ENCODE results near the gene PFN3.
"Not testable (repeated sequence)": the region's sequence is repeated elsewhere in the genome, so short reads cannot be mapped to it uniquely, and the experiment has no call there.

PFN3 gene

DNA sequence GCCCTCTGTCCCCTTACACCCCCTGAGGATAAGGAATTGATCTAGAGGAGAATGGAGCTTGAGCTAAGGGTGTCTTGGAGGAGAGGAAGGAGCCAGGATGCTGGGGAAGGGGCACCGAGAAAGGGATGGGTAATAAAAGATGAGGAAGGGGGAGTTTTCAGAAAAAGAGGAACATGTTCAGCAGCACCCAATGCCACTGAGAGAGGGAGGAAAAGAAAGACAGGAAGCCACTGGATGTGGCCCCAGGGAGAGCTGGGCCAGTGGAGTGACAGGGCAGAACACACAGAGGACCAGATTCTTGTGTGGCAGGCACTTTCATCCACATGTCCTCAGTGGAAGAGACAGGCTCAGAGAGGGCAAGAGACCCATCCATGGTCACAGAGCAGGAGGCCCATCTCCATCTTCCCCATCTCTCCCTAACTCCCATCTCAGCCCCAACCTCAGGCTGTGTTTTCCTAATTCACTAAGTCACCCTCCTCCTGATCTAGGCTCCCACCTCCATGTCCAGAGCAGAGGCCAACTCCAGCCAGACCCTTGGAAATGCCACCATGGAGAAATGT is 7.2 kb downstream of the PFN3 start:
- no peak for DNase-seq

DNA sequence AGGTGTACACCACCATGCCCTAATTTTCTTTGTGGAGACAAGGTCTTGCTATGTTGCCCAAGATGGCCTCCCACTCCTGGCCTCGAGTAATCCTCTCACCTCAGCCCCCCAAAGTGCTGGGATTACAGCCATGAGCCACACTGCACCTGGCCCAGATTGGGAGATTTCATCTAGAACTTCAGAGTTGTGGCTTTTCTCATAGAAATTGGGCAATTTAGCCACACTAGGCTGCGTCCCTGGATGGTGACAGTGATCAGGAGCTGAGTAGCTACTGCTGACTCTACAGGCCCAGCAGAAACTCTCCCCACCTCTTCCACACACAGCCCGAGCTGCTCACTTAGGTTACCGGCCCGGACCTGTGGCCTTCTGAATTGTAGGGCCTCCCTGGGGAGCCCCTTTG is 7.7 kb downstream of the PFN3 start:
- DNase-seq = no peak

DNA sequence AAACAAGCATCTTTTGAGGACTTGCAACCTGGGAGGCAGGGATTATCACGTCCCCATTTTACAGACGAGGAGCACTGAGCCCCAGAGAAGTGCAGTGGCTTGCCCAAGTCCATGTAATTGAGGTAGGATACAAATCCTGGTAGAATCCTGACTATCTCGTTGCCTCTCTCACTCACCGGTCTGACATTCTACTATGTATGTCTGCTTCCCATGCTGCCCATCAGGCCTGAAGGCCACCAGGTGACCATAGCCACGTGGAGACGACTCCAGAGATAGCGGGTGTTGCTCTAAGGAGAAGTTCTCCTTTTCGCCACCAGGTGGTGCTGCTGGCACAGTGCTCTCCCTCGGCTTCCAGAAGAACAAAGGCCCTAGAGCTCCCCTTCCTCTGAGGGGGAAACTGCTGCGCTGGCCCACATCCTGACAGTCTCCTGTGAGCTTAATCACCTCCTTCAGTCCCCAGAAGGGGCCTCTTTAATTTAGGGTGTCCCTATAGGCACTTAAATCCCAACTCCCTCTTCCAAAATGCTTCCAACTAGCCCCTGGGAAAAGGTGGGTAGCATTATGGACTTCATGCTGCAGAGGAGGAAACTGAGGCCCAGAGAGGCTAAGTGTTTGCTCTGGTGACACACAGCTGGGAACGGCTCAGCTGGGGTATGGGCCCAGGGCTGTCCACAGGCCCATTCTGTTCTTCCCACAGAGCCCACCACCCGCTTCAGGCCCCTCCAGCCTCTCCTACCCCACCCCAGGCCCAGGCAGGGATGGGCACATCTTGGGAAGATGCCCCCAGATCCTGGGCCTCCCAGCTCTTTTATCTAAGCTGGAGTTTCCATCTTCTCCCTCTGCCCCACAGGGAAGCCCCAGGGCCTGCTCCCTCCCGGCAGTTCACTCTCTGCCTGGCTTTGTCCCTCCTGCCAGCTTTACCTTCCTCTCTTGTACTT is 9.8 kb downstream of the PFN3 start:
- DNase-seq = peak; percentile 77 to 81

DNA sequence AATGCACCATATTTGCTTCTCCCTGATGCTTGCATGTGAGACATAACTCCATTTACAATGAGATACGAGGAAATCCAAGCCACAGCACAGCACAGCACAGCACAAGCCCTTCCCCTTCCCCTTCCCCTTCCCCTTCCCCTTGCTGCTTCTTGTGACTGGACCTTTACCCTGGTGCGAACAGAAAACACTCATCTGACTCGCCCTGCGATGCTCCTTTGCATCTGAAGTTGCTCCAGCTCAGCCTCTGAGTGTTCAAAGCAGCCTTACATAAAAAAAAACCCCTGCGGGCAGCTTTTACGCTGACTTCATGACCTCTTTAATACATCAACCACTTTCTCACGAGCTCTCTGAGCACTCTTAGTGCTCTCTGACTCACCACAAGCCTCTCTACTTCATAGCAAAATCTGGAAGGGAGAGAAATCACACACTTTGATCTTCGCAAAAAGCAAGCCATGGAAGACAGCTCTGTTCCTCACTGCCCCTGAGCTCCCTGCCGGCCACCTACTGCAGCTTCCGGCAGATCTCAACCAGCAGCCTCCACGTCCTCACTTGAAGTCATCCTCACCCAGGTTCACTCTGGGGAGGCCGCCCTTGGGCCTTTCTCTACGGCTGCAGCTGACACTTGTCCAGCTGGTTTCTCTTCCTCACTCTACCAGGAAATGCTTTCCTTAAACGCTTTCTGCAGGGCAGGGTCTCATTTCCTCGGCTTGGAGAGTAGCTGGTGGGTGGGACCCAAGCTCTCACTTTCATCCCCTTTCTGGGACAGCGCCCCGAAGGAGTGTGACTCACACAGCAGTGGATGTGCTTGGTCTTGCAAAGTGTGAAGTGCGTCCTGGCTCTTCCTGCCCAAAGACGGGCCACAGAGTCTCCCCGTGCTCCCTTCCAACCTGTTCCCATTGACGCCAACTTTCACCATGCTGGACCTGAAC is 11.0 kb downstream of the PFN3 start:
- DNase-seq = no peak

DNA sequence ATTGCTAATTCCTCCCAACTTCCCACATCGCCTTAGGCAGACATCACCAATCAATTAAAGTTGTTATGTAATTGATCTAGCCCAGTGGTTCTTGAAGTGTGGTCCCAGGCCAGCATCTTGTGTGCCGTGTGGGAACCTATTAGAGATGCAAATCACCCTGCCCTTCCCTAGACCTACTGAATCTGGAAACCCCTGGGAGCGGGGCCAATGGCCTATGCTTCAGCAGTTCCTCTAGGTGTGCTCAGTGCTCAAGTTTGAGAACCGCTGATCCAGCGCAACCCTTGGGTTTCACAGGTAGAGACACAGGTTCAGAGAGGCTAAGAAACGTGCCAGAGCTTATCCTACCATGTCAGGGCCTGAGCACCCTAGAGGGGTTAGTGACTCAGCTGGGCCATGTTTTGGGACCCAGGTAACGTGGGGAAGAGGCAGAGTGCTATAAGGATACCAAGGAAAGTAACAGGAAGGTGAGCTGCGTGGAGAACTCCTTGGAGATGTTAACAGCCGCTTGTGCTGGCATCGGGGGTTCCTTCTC is 11.9 kb downstream of the PFN3 start:
- no peak for DNase-seq

DNA sequence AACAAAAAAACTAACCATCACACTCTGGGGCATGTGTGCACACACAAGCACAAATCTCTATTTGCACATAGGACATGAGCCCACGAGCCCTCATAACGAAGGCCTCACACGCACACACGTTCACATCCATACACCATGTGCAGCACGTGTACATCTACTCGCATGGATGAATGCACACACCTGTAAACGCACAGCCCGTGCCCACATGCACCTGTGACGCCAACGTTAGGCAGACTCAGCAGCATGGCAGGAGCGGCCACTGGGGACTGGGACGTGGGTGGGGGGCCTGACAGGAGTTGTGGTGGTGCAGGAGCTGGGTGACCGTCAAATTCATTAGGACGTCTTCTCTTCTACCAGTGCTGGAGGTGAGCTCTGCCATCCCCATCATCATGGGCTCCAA is 13.1 kb downstream of the PFN3 start:
- DNase-seq = no peak

DNA sequence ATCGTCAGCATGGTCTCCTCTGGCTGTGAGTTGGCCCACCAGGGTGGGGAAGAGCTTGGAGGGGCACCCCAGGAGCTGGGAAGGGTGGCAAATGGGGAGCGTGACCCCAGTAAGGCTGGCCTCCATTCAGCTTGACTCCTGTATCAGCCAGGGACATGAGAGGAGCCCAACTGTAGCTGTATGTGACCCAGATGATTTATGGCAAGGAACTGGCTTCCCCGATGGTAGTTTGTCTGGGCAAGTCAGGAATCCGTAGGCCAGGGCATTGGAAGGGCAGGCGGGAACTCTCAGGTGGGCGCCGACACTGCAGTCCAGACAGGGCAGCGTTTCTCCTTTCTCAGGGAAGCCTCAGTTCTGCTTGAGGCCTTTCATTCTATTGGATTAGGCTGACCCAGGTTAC is 13.9 kb downstream of the PFN3 start:
- no peak for DNase-seq

DNA sequence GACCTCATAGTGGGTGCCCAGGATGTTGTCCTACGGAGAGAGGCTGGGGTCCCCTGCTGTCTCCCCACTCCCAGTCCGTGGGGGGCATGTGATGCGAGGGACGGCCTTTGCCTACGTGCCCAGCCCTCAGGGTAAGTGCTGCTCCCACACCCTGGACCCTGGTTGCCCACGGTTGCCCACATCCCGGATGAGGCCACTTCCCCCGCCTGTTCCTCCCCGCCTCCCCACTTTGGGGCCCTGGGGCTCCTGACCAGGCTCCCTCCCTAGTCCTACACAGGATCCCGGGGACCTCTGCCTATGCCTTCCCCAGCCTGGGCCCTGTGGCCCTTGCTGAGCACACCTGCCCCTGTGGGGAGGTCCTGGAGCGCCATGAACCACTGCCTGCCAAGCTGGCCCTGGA is 14.7 kb downstream of the PFN3 start:
- no peak for DNase-seq

DNA sequence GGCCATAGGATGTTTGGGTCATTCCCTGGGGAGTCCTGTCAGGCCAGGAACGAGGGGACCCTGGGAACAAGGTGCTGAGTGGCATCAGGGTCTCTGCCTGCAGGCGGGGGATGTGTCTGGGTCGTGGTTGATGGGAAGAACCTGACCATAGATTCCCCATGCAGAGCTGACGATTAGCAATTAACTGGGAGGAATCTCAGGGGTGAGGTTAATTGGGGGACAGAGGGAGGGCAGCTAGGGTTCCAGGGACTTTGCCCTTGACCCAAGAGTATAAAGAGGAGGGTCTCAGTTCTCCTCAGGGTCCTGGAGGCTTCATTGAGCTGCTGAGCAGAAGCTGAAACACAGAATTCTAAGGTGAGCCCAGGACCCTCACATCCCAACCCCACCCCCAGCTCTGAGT is 16.3 kb downstream of the PFN3 start, which contains the start of gene SLC34A1:
Gene SLC34A1 (plus strand): TSS at position 301 of the 400 bp plus-strand sequence. CDS start 1,308 bp downstream, outside the sequence.
- DNase-seq = no peak

DNA sequence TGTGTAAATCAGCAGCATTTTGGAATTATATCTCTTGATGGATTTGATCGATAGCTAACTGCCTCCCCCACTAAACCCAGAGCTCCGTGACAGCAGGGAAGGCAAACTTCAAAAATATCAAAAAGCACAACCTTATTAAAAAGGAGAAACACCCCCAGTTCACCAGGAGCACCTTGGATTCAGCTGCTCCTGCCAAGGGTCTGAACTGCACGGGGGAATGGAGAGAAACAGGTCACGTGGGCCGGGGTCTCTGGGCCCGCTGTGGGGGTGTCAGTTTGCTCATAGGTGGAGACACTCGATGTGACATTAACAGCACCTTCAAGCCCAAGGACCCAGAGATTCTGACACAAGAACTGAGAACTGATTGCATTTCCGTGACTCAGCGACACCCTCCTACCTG is 17.3 kb downstream of the PFN3 start:
- DNase-seq = no peak

DNA sequence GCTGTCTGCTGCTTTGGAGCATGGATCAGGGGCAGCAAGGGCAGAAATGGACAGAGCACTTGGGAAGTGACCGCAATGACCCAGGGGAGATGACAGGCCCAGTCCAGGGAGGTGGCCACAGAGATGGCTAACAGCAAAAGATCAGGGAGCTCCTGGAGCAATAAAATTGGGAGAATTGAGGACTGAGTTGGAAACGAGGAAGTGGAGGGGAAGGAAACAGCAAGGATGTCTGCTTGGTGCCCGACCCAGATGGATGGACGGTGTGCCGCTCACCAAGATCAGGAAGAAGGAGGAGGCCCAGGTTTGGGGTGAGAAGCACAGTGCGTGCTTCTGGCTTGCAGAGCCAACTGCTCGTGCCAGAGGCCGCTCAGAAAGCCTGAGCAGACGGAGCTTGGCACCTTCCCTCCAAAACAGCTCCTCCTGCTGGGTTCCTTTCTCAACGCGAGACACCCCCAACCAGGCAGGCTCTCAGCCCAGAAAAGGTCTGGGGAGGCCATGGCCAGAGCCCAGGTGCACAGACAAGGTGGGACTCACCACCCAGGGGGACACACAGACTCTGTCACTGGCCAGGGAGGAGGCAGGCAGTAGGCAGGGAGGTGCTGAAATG is 17.9 kb downstream of the PFN3 start:
- peak in 1 of 2 experiments; percentile 3 for DNase-seq

DNA sequence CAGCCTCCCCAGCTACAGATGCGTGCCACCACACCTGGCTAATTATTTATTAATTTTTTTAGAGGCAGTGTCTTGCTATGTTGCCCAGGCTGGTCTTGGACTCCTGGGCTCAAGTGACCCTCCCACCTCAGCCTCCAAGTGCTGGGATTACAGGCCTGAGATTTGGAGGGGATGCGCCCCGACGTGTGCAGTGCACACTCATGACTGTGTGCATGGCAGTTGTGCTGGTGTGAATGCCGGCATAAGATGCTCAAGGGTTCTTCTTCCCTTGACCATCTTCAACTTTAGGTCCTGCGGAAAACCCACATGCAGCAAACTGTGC is 19.7 kb downstream of the PFN3 start:
- DNase-seq = no peak

DNA sequence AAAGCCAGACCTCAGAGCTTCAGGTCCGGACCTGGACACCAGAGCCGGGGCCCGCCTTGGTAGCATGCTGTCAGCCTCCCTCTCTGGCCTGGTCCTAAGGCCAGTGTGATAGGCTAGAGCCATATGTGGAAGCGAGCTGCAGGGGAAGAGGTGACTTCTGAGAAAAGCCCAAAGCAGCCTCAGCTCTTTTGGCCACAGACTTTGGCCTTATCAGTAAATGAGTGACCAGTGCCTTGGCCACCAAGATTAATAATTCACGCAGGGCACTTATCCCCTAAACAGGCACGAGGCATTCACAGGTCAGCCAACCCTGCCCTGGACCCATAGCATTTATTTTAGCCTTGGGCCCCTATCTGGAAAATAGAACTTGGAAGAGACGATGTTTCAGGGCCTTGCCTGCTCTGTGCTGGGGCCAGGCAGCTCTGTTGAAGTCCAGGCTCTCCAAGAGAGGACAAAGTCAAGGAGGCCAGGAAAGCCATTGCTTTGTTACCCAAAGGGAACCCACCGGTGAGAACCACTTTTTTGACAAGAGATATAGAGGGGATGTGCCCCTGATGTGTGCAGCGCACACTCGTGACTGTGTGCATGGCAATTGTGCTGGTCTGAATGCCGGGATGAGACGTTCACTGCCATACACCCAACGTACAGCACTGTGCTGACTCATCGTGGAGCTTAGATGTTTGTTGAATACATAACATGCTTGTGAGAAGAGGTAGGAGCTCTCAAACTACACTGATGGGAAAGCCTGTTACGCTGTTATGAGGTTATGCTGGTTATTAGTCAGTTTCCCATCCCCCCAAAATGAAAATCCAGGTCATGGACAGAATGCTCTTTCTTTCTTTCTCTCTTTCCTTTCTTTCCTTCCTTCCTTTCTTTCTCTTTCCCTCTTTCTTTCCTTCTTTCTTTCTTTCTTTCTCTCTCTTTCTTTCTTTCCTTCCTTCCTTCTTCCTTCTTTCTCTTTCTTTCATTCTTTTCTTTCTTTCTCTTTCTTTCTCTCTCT is 21.3 kb downstream of the PFN3 start:
- DNase-seq = no peak

DNA sequence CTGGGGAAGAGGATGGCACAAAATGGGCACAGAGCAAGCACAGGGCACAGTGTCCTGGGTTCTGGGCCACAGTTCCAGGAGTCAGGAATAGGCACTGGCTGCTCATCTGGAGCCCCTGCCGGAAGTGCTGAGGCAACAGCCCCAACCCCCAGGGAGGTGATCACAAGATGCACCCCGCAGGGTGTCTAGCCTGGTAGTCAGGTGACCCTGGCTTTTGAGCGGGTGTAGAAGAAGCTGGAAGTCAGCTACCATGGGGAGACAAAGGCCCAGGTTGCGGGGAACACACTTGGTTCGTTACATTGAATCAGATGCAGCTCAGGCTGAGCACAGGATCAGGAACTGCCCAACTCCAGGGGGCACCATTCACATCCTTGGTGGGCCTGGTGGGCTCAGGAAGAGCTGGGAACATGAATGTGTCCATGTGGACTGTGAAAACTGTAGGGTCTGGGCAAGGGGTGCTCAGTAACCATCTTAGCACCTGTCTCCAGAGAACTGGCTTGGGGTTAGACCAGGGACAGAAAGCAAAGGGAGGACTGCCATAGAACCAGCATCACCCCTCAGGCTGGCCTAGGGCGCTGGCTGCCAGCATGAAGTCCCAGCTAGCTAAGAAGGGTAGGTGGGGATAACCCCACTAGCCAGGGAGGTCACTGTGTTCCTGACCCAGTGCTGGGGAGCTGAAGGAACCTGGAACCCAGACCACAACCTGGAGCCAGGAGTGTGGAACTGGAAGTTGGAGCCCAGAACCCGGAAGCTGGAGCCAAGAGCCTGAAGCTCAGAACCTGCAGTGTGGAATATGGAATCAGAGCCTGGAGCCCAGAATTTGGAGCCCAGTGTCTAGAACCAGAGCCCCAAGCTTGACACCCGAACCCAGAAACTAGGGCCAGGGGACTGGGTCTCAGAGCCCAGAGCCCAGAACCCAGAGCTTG is 22.3 kb downstream of the PFN3 start:
- DNase-seq = no peak

DNA sequence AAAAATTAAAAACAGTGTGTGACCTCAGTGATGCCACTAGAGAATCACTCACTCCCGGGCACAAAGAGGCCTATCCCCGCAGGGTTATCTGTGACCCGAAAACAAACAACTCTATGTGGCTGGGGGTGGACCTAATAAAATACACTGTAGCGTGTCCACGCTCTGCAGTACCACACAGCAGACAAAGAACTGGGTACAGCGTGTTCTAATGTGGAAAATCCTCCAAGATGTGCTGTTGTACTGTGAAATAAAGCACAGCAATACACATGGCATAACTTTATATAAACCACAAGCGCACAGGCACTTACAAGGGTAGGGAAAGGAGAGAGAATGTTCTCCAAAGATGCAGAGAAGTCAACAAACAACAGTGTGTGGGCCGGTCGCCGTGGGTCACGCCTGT is 24.4 kb downstream of the PFN3 start:
- no peak for DNase-seq

DNA sequence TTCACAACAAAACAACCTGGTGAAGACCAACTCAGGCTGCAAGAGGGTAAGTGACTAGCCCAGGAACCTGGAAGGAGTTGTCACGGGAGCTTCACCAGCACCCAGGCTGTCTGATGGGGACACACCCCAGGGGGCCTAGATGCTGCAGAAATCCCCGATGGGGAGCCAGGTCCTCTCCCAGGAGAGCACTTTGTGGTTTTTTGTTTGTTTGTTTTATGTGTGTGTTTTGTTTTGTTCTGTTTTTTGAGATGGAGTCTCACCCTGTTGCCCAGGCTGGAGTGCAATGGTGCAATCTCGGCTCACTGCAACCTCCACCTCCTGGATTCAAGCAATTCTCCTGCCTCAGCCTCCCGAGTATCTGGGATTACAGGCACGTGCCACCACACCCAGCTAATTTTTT is 24.9 kb downstream of the PFN3 start:
- DNase-seq = not testable (repeated sequence)

DNA sequence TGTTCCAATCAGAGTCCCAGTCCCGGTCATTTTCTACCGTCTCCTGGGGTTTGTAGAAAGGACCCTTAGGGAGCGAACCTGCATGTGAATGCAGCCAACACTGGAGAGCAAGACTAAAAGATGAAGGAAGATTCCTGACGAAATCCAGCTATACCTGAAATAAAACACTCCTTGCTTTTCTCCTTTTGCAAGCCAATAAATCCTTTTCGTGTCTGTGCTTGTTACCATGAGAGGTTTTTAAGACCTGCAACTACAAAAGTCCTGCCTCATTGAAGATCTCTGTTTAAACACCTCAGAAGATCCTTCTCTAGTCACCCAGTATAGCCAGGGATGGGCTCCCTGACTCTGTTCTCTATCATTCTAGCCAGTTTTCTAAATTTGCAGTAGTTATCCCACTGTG is 26.2 kb downstream of the PFN3 start:
- no peak for DNase-seq

DNA sequence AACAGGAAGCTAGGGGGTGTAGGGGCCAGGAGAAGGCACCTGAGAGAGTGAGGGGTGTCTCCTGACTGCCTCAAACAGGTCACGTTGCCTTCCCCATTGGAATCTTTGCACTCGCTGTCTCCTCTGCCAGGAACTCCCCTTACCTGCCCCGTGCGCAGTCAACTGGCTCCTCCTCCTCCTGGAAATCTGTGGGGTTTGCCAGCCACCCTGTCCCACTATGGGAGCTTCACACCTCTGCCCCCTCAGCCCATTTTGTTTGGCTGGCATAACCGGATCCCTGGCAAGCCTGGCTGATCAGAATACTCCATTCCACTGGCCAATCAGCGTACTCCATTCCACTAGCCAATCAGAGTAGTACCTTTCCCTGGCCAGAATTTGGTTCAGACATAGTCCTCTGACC is 26.7 kb downstream of the PFN3 start:
- no peak for DNase-seq

DNA sequence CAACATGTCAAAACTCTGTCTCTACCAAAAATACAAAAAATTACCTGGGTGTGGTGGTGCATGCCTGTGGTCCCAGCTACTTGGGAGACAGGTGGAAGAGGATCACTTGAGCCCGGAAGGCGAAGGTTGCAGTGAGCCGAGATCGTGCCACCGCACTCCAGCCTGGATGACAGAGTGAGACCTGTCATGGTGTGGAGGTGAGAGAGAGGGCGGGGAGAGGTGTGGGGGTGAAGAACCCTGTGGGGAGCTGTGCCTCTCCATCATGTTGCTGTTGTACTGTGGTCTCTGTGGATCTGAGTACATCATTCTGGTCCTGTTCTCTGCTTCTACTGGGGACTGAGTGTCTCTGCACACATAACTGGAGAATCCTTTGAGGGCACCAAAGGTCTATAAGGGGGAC is 27.6 kb downstream of the PFN3 start:
- DNase-seq = no peak
